GM10248 (cell line): ENCODE measurements around the gene TLCD3A.

Experiments used
- CTCF ChIA-PET: fragments of 300-600 bp; sonication (Branson Sonifier 250); formaldehyde crosslinking; extraction: SDS; loops from one replicate; lab custom pipeline; 2021; ENCODE audit warnings: antibody characterized with exemption; lab: Yijun Ruan, JAX
- POLR2A ChIA-PET: fragments of 350-650 bp; sonication (Branson Sonifier 250); formaldehyde crosslinking; extraction: SDS; loops from one replicate; lab custom pipeline; 2020; ENCODE audit warnings: antibody characterized with exemption; lab: Yijun Ruan, JAX
- DNase-seq: peaks from one replicate; pipeline ENCODE4 v3.0.0; 2012; ENCODE audit errors: extremely low spot score
- CTCF ChIP-seq: IDR thresholded peaks from 2 replicates; pipeline ENCODE4 v1.5.1; 2012; ENCODE audit warnings: mild to moderate bottlenecking, low read depth; ENCODE audit errors: extremely low read depth, missing control alignments, control extremely low read depth

Gene TLCD3A

GRCh38 chr17:708132-708531 lies 24.3 kb upstream of the TLCD3A start:
- no peak for DNase-seq
- no peak for TF ChIP-seq CTCF
- CTCF ChIA-PET = interaction anchor here (1.0 to 13.3 kb wide), 2 partner anchors 11 to 297 kb away, joined by 4 to 167 read pairs; a partner anchor contains a TSS
- POLR2A ChIA-PET = no interaction called here

- CTCF ChIA-PET = interaction anchor here (1.0 to 2.1 kb wide), 3 partner anchors 12 to 306 kb away, joined by 3 to 9 read pairs (median 4); no protein-coding TSS in a partner anchor
- POLR2A ChIA-PET = no interaction called here
- no peak for DNase-seq
- no peak for TF ChIP-seq CTCF
Measured at GRCh38 chr17:718075-718474, 14.3 kb upstream of the TLCD3A start.

GRCh38 chr17:720706-721539 lies 11.5 kb upstream of the TLCD3A start:
- CTCF ChIA-PET = interaction anchor here (1.9 kb wide), 1 partner anchor 10 kb away, joined by 6 read pairs; no protein-coding TSS in a partner anchor
- no peak for DNase-seq
- TF ChIP-seq CTCF = no peak
- POLR2A ChIA-PET = no interaction called here

- DNase-seq = no peak
- ChIA-PET CTCF (interaction anchor here (1.9 kb wide), 1 partner anchor 10 kb away, joined by 6 read pairs; no protein-coding TSS in a partner anchor), POLR2A (no interaction called here)
- no peak for TF ChIP-seq CTCF
Measured at GRCh38 chr17:721540-721937, 10.9 kb upstream of the TLCD3A start.

GRCh38 chr17:725084-725483 lies 7.3 kb upstream of the TLCD3A start:
- TF ChIP-seq CTCF = no peak
- POLR2A ChIA-PET = no interaction called here

GRCh38 chr17:725746-726145 lies 6.7 kb upstream of the TLCD3A start:
- ChIA-PET POLR2A (no interaction called here), CTCF (no interaction called here)
- TF ChIP-seq CTCF = no peak
- DNase-seq = no peak

More at GRCh38 chr17:725084-725483, 7.3 kb upstream of the TLCD3A start:
- CTCF ChIA-PET = no interaction called here
- DNase-seq = no peak
